K562 (cell line): ENCODE measurements around the gene EYA2. TPM values are rescaled to one million over a fixed set of nuclear protein-coding genes. Genes with fewer than 3 reads are reported as not detected.

Source experiments
- ATAC-seq: fragments of 200-7000 bp; cut with Tn5 transposase; 3 replicates; pipeline ENCODE4 v1.9.1; 2020; ENCODE audit warnings: moderate library complexity
- BruUV-seq: library from RNA; stranded (reverse); fragments of 400-500 nt; replicated peaks from 2 replicates; lab custom pipeline; 2021; lab: Mats Ljungman, UMichigan
- CTCF ChIA-PET: fragments of 300-600 bp; formaldehyde crosslinking; extraction: SDS; loops from one replicate; lab custom pipeline; 2021; ENCODE audit warnings: low intra/inter-chr PET ratio; lab: Yijun Ruan, JAX
- POLR2A ChIA-PET: fragments of 300-600, 350-650 bp; sonication (Branson Sonifier 250); formaldehyde crosslinking; extraction: SDS; loops from one replicate; lab custom pipeline; 2021; ENCODE audit warnings: antibody characterized with exemption, inconsistent platforms; lab: Yijun Ruan, JAX
- DNase-seq, 4 experiments: peaks; one replicate each; pipeline versions ENCODE4 v3.0.0 to v3.0.0-alpha.2; 2011 to 2018; ENCODE audit warnings: low spot score in 3 of 4, mixed read lengths in 3 of 4; ENCODE audit errors: extremely low read depth in 1 of 4
- FAIRE-seq: peaks from 2 replicates; lab custom pipeline; 2011; peaks lifted over from hg19 to GRCh38; lab: Jason Lieb, UNC
- H2AFZ ChIP-seq: 2 replicates; pipeline ENCODE4 v1.6.0; 2011; ENCODE audit warnings: low read depth, low read length, control low read depth, inconsistent platforms
- H3K27ac ChIP-seq: fragments of 200-600 bp; 3 replicates; pipeline ENCODE4 v1.8.0; 2011; ENCODE audit warnings: low read depth, mild to moderate bottlenecking, control low read depth, inconsistent platforms, low read length, moderate library complexity, mixed read lengths; ENCODE audit errors: extremely low read depth
- H3K27me3 ChIP-seq, 2 experiments: fragments of 300-600 bp in 1 of 2; 2 replicates in 1 of 2; 3 replicates in 1 of 2; pipeline versions ENCODE4 v1.6.0 to v1.8.0; 2011; ENCODE audit warnings: inconsistent platforms in 2 of 2, low read length in 2 of 2, mild to moderate bottlenecking in 1 of 2, mixed read lengths in 1 of 2, moderate library complexity in 1 of 2; ENCODE audit not compliant: control insufficient read depth in 2 of 2, insufficient read depth in 2 of 2
- H3K36me3 ChIP-seq: fragments of 300-600 bp; 3 replicates; pipeline ENCODE4 v1.8.0; 2011; ENCODE audit warnings: mild to moderate bottlenecking, low read length, inconsistent platforms; ENCODE audit not compliant: control insufficient read depth, insufficient read depth
- H3K4me1 ChIP-seq, 2 experiments: fragments of 200-600 bp in 1 of 2; replicated peaks in 1 of 2; 2 replicates in 1 of 2; 3 replicates in 1 of 2; pipeline versions ENCODE4 v1.5.1 to v1.8.0; 2011; ENCODE audit warnings: inconsistent platforms in 2 of 2, low read length in 2 of 2, mild to moderate bottlenecking in 1 of 2, mixed read lengths in 1 of 2, moderate library complexity in 1 of 2; ENCODE audit not compliant: control insufficient read depth in 2 of 2, insufficient read depth in 2 of 2
- H3K4me2 ChIP-seq: 2 replicates; pipeline ENCODE4 v1.6.1; 2011; ENCODE audit warnings: low read length, control low read depth, inconsistent platforms, mixed read lengths; ENCODE audit not compliant: insufficient read depth
- H3K4me3 ChIP-seq: fragments of 200-600 bp; sonication (generic), shearing (Covaris generic); 2 replicates; pipeline ENCODE4 v1.5.1; 2016; ENCODE audit warnings: control low read depth, inconsistent platforms
- H3K79me2 ChIP-seq: fragments of 200-600 bp; 3 replicates; pipeline ENCODE4 v1.8.0; 2011; ENCODE audit warnings: low read length, inconsistent platforms; ENCODE audit not compliant: control insufficient read depth, insufficient read depth
- H3K9ac ChIP-seq, 2 experiments: 2 replicates each; pipeline versions ENCODE4 v1.6.0 to v1.6.1; 2011; ENCODE audit warnings: low read depth in 2 of 2, low read length in 2 of 2, control low read depth in 1 of 2, inconsistent platforms in 1 of 2, mild to moderate bottlenecking in 1 of 2, mixed read lengths in 1 of 2; ENCODE audit not compliant: insufficient read depth in 1 of 2
- H3K9me1 ChIP-seq: one replicate; pipeline ENCODE4 v1.6.0; 2011; ENCODE audit warnings: inconsistent platforms, mild to moderate bottlenecking, low read length, moderate library complexity; ENCODE audit not compliant: control insufficient read depth, insufficient read depth
- H3K9me3 ChIP-seq: replicated peaks from 2 replicates; pipeline ENCODE4 v1.5.1; 2011; ENCODE audit warnings: low read depth, low read length, inconsistent platforms; ENCODE audit not compliant: control insufficient read depth, insufficient read depth
- H4K20me1 ChIP-seq: replicated peaks from 2 replicates; pipeline ENCODE4 v1.6.1; 2011; ENCODE audit warnings: low read length, inconsistent platforms, mixed read lengths; ENCODE audit not compliant: control insufficient read depth, insufficient read depth
- CHD1 ChIP-seq: fragments of 200-600 bp; sonication (generic); IDR thresholded peaks from one replicate; pipeline ENCODE4 v1.6.1; 2012; ENCODE audit warnings: mild to moderate bottlenecking, moderate library complexity, low read length, inconsistent platforms
- DMBX1 ChIP-seq: fragments of 250-450 bp; sonication (Bioruptor Pico); IDR thresholded peaks from 2 replicates; pipeline ENCODE4 v1.8.0; 2022; ENCODE audit warnings: inconsistent platforms, mild to moderate bottlenecking, moderate library complexity, borderline replicate concordance
- FOXJ2 ChIP-seq: fragments of 200-800 bp; sonication (Bioruptor generic); IDR thresholded peaks from 2 replicates; pipeline ENCODE4 v1.6.1; 2016; ENCODE audit warnings: missing genetic modification characterization, missing compliant biosample characterization
- THRAP3 ChIP-seq: fragments of 450-650 bp; IDR thresholded peaks from 2 replicates; pipeline ENCODE4 v1.6.1; 2016; ENCODE audit warnings: mild to moderate bottlenecking, inconsistent platforms, borderline replicate concordance
- WHSC1 ChIP-seq: IDR thresholded peaks from one replicate; pipeline ENCODE4 v1.6.1; 2012; ENCODE audit warnings: low read length, control low read depth, inconsistent platforms
- ZFP36 ChIP-seq: fragments of 150-350 bp; IDR thresholded peaks from 2 replicates; pipeline ENCODE4 v1.6.1; 2018; ENCODE audit warnings: low read length, low read depth; ENCODE audit not compliant: partially characterized antibody
- ZNF224 ChIP-seq: sonication (generic); formaldehyde crosslinking; IDR thresholded peaks from 2 replicates; pipeline ENCODE4 v1.8.0; 2022; ENCODE audit warnings: mild to moderate bottlenecking, missing genetic modification reagents
- WGBS: fragments of 100-300 bp; shearing (Covaris generic); methylation state at CpG from one replicate; pipeline ENCODE4 v1.1.6; 2016; ENCODE audit warnings: low coverage, mixed read lengths; ENCODE audit not compliant: insufficient coverage; ENCODE audit errors: missing lambda C conversion rate; 5-methylcytosine and 5-hydroxymethylcytosine counted together
- in situ Hi-C: fragments of 300-500 bp; cut with MboI; formaldehyde crosslinking; loops from 4 replicates; pipeline ENCODE4 v1.15.0; 2018; ENCODE audit warnings: inconsistent platforms, mixed read lengths
- intact Hi-C: fragments of 100-400 bp; cut with micrococcal nuclease; formaldehyde crosslinking; loops from 2 replicates; pipeline ENCODE4 v1.14.2; 2022
- polyA plus RNA-seq, 8 experiments: library from polyadenylated mRNA; depleted of rRNA in 4 of 8; stranded (reverse) in 5 of 8; unstranded in 3 of 8; fragments of >200 nt; fragmentation: Nextera tagmentation in 2 of 8; fragmentation: Illumina TruSeq in 1 of 8; extraction: Ambion mirVana in 2 of 8; extraction: Trizol in 1 of 8; gene quantifications; 2 replicates each; pipeline versions ENCODE4 v1.2.1 to v1.2.3, GENCODE V29; 2011 to 2014; ENCODE audit warnings: inconsistent platforms in 1 of 8, missing spikeins in 1 of 8
- total RNA-seq, 7 experiments: library from RNA; depleted of rRNA in 6 of 7; stranded (reverse); fragments of >200 nt in 6 of 7; fragmentation: Illumina TruSeq in 2 of 7; extraction: Trizol in 2 of 7; gene quantifications; 2 replicates each; pipeline versions ENCODE4 v1.2.1 to v1.2.3, GENCODE V29; 2011 to 2021; ENCODE audit warnings: low replicate concordance in 1 of 7
- TF ChIP-seq, protein P1 (sequence below), 3 experiments: fragments of 200-800 bp in 1 of 3; sonication (Bioruptor generic) in 1 of 3; sonication (generic) in 1 of 3; formaldehyde crosslinking in 1 of 3; IDR thresholded peaks; 2 replicates each; pipeline versions ENCODE4 v1.6.1 to v1.8.0; 2016 to 2022; ENCODE audit warnings: mild to moderate bottlenecking in 2 of 3, missing compliant biosample characterization in 2 of 3, missing genetic modification characterization in 2 of 3, missing genetic modification reagents in 1 of 3

EYA2 gene
- total and polyA plus RNA-seq, 9 of the 15 experiments (the other 6 are each of a cell fraction or from before 2014, with no cell fraction given) = 0.03 TPM; not detected in 8

DNA sequence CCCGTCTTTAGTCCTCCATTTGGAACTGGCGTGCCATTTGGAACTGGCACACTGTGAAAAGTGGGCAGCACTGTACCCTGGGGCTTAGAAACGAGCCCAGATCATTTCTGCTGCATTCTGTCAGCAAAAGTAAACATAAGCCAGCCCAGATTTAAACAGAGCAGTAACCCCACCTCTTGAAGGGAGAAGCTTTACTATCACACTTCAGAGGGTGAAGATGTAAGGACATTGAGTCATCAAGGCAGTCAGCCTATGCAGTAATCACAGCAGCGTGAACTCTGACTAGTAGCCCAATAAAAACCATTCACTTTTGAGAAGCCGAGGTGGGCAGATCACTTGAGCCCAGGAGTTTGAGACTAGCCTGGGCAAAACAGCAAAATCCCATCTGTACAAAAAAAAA is 216.9 kb downstream of the EYA2 start:
- H4K20me1 ChIP-seq = no peaks in the 10 kb centered on the region; the same call in 1 of the 2 replicates
- H3K4me2 ChIP-seq = no peak overlapping the region
- no TSS peak for BruUV-seq
- H3K4me1 ChIP-seq = no peaks in the 10 kb centered on the region
- no peaks in the 10 kb centered on the region; the same call in 1 of the 2 replicates for H3K9me3 ChIP-seq
- no peak for ATAC-seq
- H3K9ac ChIP-seq = no peak overlapping the region
- ChIA-PET POLR2A (no interaction called here), CTCF (no interaction called here)
- 1% methylated on average over 5 of the region's 5 CpGs for WGBS
- no peak overlapping the region for H3K4me3 ChIP-seq
- no peaks in the 10 kb centered on the region for H3K36me3 ChIP-seq
- H2AFZ ChIP-seq = no peak overlapping the region
- no peaks in the 10 kb centered on the region for H3K9me1 ChIP-seq
- TF ChIP-seq DMBX1 (CRISPR knock-in tag) (no peak), CHD1 (no peak), ZFP36 (no peak), ZNF224 (CRISPR knock-in tag) (no peak), THRAP3 (no peak), FOXJ2 (tag) (no peak), WHSC1 (no peak)
- TF ChIP-seq, protein P1, sequence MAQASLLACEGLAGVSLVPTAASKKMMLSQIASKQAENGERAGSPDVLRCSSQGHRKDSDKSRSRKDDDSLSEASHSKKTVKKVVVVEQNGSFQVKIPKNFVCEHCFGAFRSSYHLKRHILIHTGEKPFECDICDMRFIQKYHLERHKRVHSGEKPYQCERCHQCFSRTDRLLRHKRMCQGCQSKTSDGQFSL (CRISPR knock-in tag; IDR thresholded peaks at IDR 0.05) = no peak
- TF ChIP-seq, protein P1 (tag; IDR thresholded peaks at IDR 0.05) = no peak
- intact Hi-C loops (no loop called here), in situ Hi-C loops (no loop called here)
- no peaks in the 10 kb centered on the region for H3K79me2 ChIP-seq
- DNase-seq = no peak
- no peak overlapping the region for H3K27ac ChIP-seq
- H3K27me3 ChIP-seq = peaks cover 2 to 15% of the 10 kb centered on the region in 2 experiments; a peak in 2 of 5 replicates
- no peak for FAIRE-seq
